HG03432 (cell line): ENCODE data around the gene MEAK7.

Experiments used
- ATAC-seq: cut with Tn5 transposase; IDR thresholded peaks from one replicate; pipeline ENCODE4 v1.9.1; 2021; ENCODE audit warnings: mild to moderate bottlenecking, moderate library complexity; ENCODE audit not compliant: unreplicated experiment

The MEAK7 gene

GRCh38 chr16:84495506-84495905 lies 9.0 kb downstream of the MEAK7 start:
- ATAC-seq = no peak

- ATAC-seq = no peak
These were observed 15.3 kb downstream of the MEAK7 start for GRCh38 chr16:84489131-84489530.

- ATAC-seq = no peak
These were observed 17.1 kb downstream of the MEAK7 start for GRCh38 chr16:84487358-84487757.

GRCh38 chr16:84486551-84487235 lies 17.8 kb downstream of the MEAK7 start:
- ATAC-seq = no peak

GRCh38 chr16:84486126-84486525 lies 18.3 kb downstream of the MEAK7 start:
- ATAC-seq = no peak

GRCh38 chr16:84485255-84486010 lies 19.0 kb downstream of the MEAK7 start:
- no peak for ATAC-seq

GRCh38 chr16:84484579-84485254 lies 19.7 kb downstream of the MEAK7 start:
- no peak for ATAC-seq

- ATAC-seq = no peak
These were observed 20.4 kb downstream of the MEAK7 start for GRCh38 chr16:84483882-84484565.

GRCh38 chr16:84482951-84483881 lies 21.2 kb downstream of the MEAK7 start:
- no peak for ATAC-seq

- ATAC-seq = no peak
These were observed 22.2 kb downstream of the MEAK7 start for GRCh38 chr16:84482001-84482891.

- no peak for ATAC-seq
These were observed 23.3 kb downstream of the MEAK7 start for GRCh38 chr16:84481051-84481735.

GRCh38 chr16:84479716-84480450 lies 24.6 kb downstream of the MEAK7 start:
- ATAC-seq = no peak

- no peak for ATAC-seq
These were observed 26.1 kb downstream of the MEAK7 start for GRCh38 chr16:84478172-84478947.

- no peak for ATAC-seq
These were observed 26.8 kb downstream of the MEAK7 start for GRCh38 chr16:84477661-84478060.

GRCh38 chr16:84476401-84476800 lies 28.1 kb downstream of the MEAK7 start:
- ATAC-seq = no peak

- ATAC-seq = no peak
These were observed 28.7 kb downstream of the MEAK7 start for GRCh38 chr16:84475643-84476240.

GRCh38 chr16:84471966-84472365 lies 32.5 kb downstream of the MEAK7 start:
- ATAC-seq = no peak
